WI38 (cell line): ENCODE data around the gene BTF3L4.
"Not testable (repeated sequence)": the region's sequence is repeated elsewhere in the genome, so short reads cannot be mapped to it uniquely, and the experiment has no call there.

ENCODE experiments used
- H3K4me3 ChIP-seq: 2 replicates; pipeline ENCODE4 v1.5.1; 2011; ENCODE audit warnings: low read depth, mild to moderate bottlenecking, control low read depth, low read length
- CTCF ChIP-seq: IDR thresholded peaks from 2 replicates; pipeline ENCODE4 v1.5.1; 2012; ENCODE audit warnings: low read depth, mild to moderate bottlenecking, control low read depth, low read length

Gene BTF3L4

GRCh38 chr1:52072291-52072690 lies 16.2 kb downstream of the BTF3L4 start:
- TF ChIP-seq CTCF: no peak
- H3K4me3 ChIP-seq: no peak overlapping the region

DNA sequence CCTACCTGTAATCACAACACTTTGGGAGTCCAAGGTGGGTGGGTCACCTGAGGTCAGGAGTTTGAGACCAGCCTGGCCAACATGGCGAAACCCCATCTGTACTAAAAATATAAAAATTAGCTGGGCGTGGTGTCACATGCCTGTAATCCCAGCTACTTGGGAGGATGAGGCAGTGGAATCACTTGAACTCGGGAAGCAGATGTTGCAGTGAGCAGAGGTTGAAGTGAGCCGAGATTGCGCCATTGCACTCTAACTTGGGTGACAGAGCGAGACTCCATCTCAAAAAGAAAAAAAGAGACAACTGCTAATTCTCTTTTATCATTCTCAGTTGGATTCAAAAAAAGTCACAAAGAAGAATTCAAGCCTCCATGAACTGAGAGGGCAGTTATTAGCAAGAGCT lies 21.2 kb downstream of the BTF3L4 start:
- not testable (repeated sequence) for H3K4me3 ChIP-seq

DNA sequence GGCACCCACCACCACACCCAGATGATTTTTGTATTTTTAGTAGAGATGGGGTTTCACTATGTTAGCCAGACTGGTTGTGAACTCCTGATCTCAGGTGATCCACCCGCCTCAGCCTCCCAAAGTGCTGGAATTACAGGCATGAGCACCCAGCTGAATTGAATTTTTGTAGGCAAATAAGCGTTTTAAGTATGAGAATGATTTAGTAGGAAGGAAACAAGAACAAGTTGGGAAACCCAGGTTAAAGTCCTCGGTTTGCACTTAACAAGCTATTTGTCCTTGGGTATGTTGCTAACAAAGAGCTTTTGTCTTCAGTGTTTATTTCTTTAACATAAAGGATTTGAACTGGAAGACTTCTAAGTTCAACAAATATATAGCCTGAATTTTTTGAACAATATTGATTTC lies 23.9 kb downstream of the BTF3L4 start:
- no peak for TF ChIP-seq CTCF
- H3K4me3 ChIP-seq: no peak overlapping the region

DNA sequence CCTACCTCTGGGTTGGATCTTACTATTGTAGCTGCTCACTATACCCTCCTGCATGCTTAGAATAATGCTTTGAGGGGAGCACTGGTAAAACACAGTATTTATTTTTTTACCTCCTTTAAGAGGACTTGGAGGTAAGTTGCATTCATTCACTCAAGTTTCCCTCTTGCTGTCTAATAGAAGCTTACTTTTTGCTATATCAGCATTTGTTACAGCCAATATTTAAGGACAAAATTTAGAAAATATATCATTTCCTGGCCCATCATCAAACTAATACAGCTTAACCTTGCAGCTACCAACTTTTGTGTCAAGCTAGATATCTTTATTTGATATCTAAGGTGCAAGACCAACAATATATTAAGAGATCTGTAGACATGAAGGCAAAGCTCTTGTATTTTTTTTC lies 31.8 kb downstream of the BTF3L4 start:
- H3K4me3 ChIP-seq: not testable (repeated sequence)

DNA sequence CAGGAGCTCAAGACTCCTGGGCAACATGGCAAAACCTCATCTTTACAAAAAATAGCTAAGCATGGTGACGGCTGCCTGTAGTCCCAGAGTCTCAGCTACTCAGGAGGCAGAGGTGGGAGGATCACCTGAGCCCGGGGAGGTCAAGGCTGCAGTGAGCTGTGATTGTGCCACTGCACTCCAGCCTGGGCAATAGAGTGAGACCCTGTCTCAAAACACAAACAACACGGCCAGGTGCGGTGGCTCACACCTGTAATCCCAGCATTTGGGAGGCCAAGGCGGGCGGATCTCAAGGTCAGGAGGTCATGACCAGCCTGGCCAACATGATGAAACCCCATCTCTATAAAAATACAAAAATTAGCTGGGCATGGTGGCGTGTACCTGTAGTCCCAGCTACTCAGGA lies 38.2 kb downstream of the BTF3L4 start:
- H3K4me3 ChIP-seq: not testable (repeated sequence)

GRCh38 chr1:52096216-52096615 lies 40.1 kb downstream of the BTF3L4 start:
- no peak for TF ChIP-seq CTCF

DNA sequence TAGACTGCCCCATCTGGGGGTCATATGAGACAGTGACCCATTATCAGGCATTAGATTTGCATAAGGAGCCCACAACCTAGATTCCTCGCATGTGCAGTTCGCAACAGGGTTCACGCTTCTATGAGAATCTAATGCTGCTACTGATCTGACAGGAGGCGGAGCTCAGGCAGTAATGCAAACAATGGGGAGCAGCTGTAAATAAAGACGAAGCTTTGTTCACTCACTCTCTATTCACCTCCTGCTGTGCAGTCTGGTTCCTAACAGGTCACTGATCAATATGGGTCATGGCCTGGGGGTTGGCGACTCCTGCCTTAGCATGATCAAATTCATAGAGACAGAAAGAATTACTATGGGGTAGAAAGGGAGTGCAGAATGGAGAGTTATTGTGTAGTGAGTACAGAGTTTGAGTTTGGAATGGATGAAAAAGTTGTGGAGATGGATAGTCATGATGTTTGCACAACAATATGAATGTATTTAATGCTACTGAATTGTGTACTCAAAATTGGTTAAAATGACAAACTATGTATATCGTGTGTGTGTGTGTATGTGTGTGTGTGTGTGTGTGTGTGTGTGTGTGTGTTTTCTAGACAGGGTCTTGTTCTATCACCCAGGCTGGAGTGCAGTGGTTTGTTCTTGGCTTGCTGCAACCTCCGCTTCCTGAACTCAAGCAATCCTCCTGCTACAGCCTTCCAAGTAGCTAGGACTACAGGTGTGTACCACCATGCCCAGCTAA lies 42.2 kb downstream of the BTF3L4 start:
- no peak for TF ChIP-seq CTCF

More at GRCh38 chr1:52096216-52096615, 40.1 kb downstream of the BTF3L4 start:
- no peak overlapping the region for H3K4me3 ChIP-seq

DNA sequence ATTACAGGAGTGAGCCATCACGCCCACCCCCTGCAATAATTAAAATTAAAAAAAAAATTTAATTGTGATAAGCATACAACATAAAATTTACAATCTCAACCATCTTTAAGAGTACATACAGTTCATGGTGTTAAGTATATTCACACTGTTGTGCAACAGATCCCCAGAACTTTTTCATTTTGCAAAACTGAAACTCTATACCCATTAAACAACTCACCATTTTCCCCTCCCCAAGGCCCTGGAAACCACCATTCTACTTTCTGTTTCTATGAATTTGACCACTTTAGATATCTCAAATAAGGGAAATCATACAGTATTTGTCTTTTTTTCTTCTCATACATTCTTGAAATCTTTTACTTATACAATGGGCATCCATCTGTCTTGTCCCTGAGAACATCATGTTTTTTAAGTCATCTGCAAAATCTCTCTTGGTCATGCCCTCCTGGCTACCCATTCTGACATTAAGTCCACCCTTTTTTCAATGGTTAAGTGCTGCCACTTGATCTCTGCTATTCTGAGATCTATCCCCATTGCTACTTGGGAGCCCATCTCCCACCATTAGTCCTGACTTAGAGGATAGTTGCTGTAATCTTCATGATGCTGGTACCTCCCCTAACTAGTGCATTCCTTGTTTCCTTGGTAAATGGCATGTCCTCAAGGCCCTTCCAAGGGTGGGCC lies 46.4 kb downstream of the BTF3L4 start:
- H3K4me3 ChIP-seq: no peak overlapping the region
- no peak for TF ChIP-seq CTCF

More for the DNA sequence above, 42.2 kb downstream of the BTF3L4 start:
- H3K4me3 ChIP-seq: no peak overlapping the region

- TF ChIP-seq CTCF: no peak
Observed at GRCh38 chr1:52111492-52111891, 55.4 kb downstream of the BTF3L4 start.

More at GRCh38 chr1:52111492-52111891, 55.4 kb downstream of the BTF3L4 start:
- no peak overlapping the region for H3K4me3 ChIP-seq
